Esophagus squamous epithelium (tissue), 5 donors: ENCODE measurements around the gene LTBP1. TPM values are rescaled to one million over a fixed set of nuclear protein-coding genes. Genes with fewer than 3 reads are reported as not detected.
A peak's percentile ranks its signal among the peaks of the same experiment; 100 is the strongest.

Experiments
- DNase-seq: peaks from one replicate; lab custom pipeline; 2025; lab: John Stamatoyannopoulos, UW
- H3K27ac ChIP-seq, 4 donors: fragments of 200-600 bp; sonication (generic); one replicate each; pipeline ENCODE4 v1.5.1; 2016 to 2019; ENCODE audit warnings: mild to moderate bottlenecking in 1 of 4
- H3K27me3 ChIP-seq, 4 donors: fragments of 200-600 bp; sonication (generic); 1 replicate in 3 of 4; 2 replicates in 1 of 4; pipeline versions ENCODE4 v1.5.1 to v1.6.0; 2017 to 2021; ENCODE audit warnings: antibody characterized with exemption in 1 of 4
- H3K36me3 ChIP-seq, 3 donors: fragments of 200-600 bp; sonication (generic); one replicate each; pipeline ENCODE4 v1.5.1; 2016 to 2019
- H3K4me1 ChIP-seq, 3 donors: fragments of 200-600 bp; sonication (generic); one replicate each; pipeline ENCODE4 v1.5.1; 2017 to 2019
- H3K4me3 ChIP-seq, 4 donors: fragments of 200-600 bp; sonication (generic); 1 replicate in 3 of 4; 2 replicates in 1 of 4; pipeline ENCODE4 v1.5.1; 2016 to 2019; ENCODE audit warnings: mild to moderate bottlenecking in 2 of 4, moderate library complexity in 1 of 4
- H3K9me3 ChIP-seq, 3 donors: fragments of 200-600 bp; sonication (generic); one replicate each; pipeline ENCODE4 v1.5.1; 2016 to 2019
- CTCF ChIP-seq, 6 experiments: fragments of 450-650 bp in 4 of 6; fragments of 200-600 bp in 2 of 6; sonication (generic) in 2 of 6; IDR thresholded peaks; one replicate each; pipeline ENCODE4 v1.5.1; 2016 to 2019; ENCODE audit warnings: antibody characterized with exemption in 6 of 6, mild to moderate bottlenecking in 4 of 6, moderate library complexity in 4 of 6
- POLR2A ChIP-seq, 4 donors: fragments of 450-650 bp; IDR thresholded peaks; one replicate each; pipeline ENCODE4 v1.6.1; 2017; ENCODE audit warnings: antibody characterized with exemption in 4 of 4, mild to moderate bottlenecking in 4 of 4, moderate library complexity in 3 of 4
- WGBS, 2 donors: methylation state at CpG; one replicate each; pipeline ENCODE4 v1.1.5; 2018; 5-methylcytosine and 5-hydroxymethylcytosine counted together
- intact Hi-C: fragments of 100-400 bp; cut with DNase I; formaldehyde crosslinking; loops from one replicate; pipeline ENCODE4 v1.15.0; 2022
- total RNA-seq, 4 donors: library from RNA; depleted of rRNA; stranded (reverse); fragments of >200 nt; gene quantifications; one replicate each; pipeline ENCODE4 v1.1.0, GENCODE V29; 2016
- donor health status: DM: yes; HTN: yes; CAD: no.

Gene LTBP1
- total RNA-seq, 4 donors from 2014 or later = 5.5 to 69.4 (median 32.6) TPM

GRCh38 chr2:33322612-33323011 is 375.9 kb downstream of the LTBP1 start:
- no peak for DNase-seq
- H3K4me1 ChIP-seq = peaks cover 0 to 26% (median 11%) of the 10 kb centered on the region in 3 donors
- H3K9me3 ChIP-seq = no peaks in the 10 kb centered on the region
- 52 to 58% methylated on average over 6 of the region's 6 CpGs for WGBS, 2 donors
- TF ChIP-seq CTCF (IDR thresholded peaks at IDR 0.05) (no peak), POLR2A (IDR thresholded peaks at IDR 0.05) (no peak)
- intact Hi-C loops = no loop called here
- H3K4me3 ChIP-seq = no peak overlapping the region
- no peaks in the 10 kb centered on the region for H3K27me3 ChIP-seq
- H3K27ac ChIP-seq = peak overlapping the region in 2 of 4 donors; percentile 24 to 32
- no peaks in the 10 kb centered on the region for H3K36me3 ChIP-seq

- Histone ChIP-seq H3K4me1 (peaks cover 0 to 26% (median 11%) of the 10 kb centered on the region in 3 donors), H3K27ac (no peak overlapping the region), H3K9me3 (no peaks in the 10 kb centered on the region), H3K4me3 (no peak overlapping the region), H3K36me3 (no peaks in the 10 kb centered on the region), H3K27me3 (no peaks in the 10 kb centered on the region)
- WGBS, 2 donors = 90 to 95% methylated on average over 2 of the region's 2 CpGs
- no peak for DNase-seq
- intact Hi-C loops = no loop called here
- TF ChIP-seq POLR2A (IDR thresholded peaks at IDR 0.05) = no peak
- no peak for TF ChIP-seq CTCF (IDR thresholded peaks at IDR 0.05)
These were observed 377.2 kb downstream of the LTBP1 start for GRCh38 chr2:33323957-33324356.

GRCh38 chr2:33326100-33326499 is 379.3 kb downstream of the LTBP1 start:
- Histone ChIP-seq H3K4me1 (peaks cover 0 to 18% (median 11%) of the 10 kb centered on the region in 3 donors), H3K9me3 (no peaks in the 10 kb centered on the region), H3K36me3 (no peaks in the 10 kb centered on the region), H3K27me3 (no peaks in the 10 kb centered on the region), H3K4me3 (no peak overlapping the region), H3K27ac (no peak overlapping the region)
- TF ChIP-seq CTCF (IDR thresholded peaks at IDR 0.05) (no peak), POLR2A (IDR thresholded peaks at IDR 0.05) (no peak)
- WGBS, 2 donors = 84 to 89% methylated on average over 4 of the region's 4 CpGs
- DNase-seq = no peak
- intact Hi-C loops = no loop called here

GRCh38 chr2:33333433-33333832 is 386.7 kb downstream of the LTBP1 start:
- Histone ChIP-seq H3K27me3 (no peaks in the 10 kb centered on the region), H3K4me3 (no peak overlapping the region), H3K27ac (no peak overlapping the region), H3K9me3 (no peaks in the 10 kb centered on the region), H3K4me1 (no peaks in the 10 kb centered on the region), H3K36me3 (no peaks in the 10 kb centered on the region)
- no peak for TF ChIP-seq POLR2A (IDR thresholded peaks at IDR 0.05)
- TF ChIP-seq CTCF (IDR thresholded peaks at IDR 0.05) = no peak
- WGBS, 2 donors = 85 to 89% methylated on average over 3 of the region's 3 CpGs
- DNase-seq = no peak
- intact Hi-C loops = no loop called here

- DNase-seq = no peak
- WGBS, 2 donors = 91 to 99% methylated on average over 4 of the region's 4 CpGs
- TF ChIP-seq POLR2A (IDR thresholded peaks at IDR 0.05) (no peak), CTCF (IDR thresholded peaks at IDR 0.05) (no peak)
- H3K36me3 ChIP-seq = no peaks in the 10 kb centered on the region
- no peak overlapping the region for H3K4me3 ChIP-seq
- H3K9me3 ChIP-seq = no peaks in the 10 kb centered on the region
- H3K27ac ChIP-seq = no peak overlapping the region
- H3K27me3 ChIP-seq = no peaks in the 10 kb centered on the region
- intact Hi-C loops = no loop called here
- no peaks in the 10 kb centered on the region for H3K4me1 ChIP-seq
These were observed 387.3 kb downstream of the LTBP1 start for GRCh38 chr2:33334083-33334482.
